Neuron (in vitro differentiated cells): ENCODE measurements around the gene ANKRD31.
"Not testable (repeated sequence)": the region's sequence is repeated elsewhere in the genome, so short reads cannot be mapped to it uniquely, and the experiment has no call there.

Source experiments
- H2AFZ ChIP-seq: one replicate; pipeline ENCODE4 v1.6.1; 2013; ENCODE audit warnings: low read depth, mild to moderate bottlenecking, inconsistent platforms, low read length, moderate library complexity
- H3K27me3 ChIP-seq: one replicate; pipeline ENCODE4 v1.6.1; 2013; ENCODE audit warnings: low read length; ENCODE audit not compliant: insufficient read depth
- H3K36me3 ChIP-seq: one replicate; pipeline ENCODE4 v1.6.1; 2013; ENCODE audit warnings: low read length; ENCODE audit not compliant: insufficient read depth
- H3K4me1 ChIP-seq: one replicate; pipeline ENCODE4 v1.6.1; 2013; ENCODE audit warnings: low read length; ENCODE audit not compliant: insufficient read depth
- H3K4me3 ChIP-seq: 2 replicates; pipeline ENCODE4 v1.5.1; 2013; ENCODE audit warnings: mild to moderate bottlenecking, low read length, moderate library complexity
- H3K9me3 ChIP-seq: one replicate; pipeline ENCODE4 v1.6.1; 2013; ENCODE audit warnings: low read length

The ANKRD31 gene

GRCh38 chr5:75236322-75237316 is at the start of gene ANKRD31:
Gene ANKRD31 (minus strand): TSS chr5:75236878. CDS start chr5:75236686, 192 bp downstream.
- H3K4me3 ChIP-seq: peak within 1 kb of the TSS; percentile 86
- no peaks in the 10 kb centered on the region for H3K9me3 ChIP-seq
- H3K36me3 ChIP-seq: no peaks in the 10 kb centered on the region
- no peaks in the 10 kb centered on the region for H3K27me3 ChIP-seq
- peak within 1 kb of the TSS; percentile 88 for H2AFZ ChIP-seq
- H3K4me1 ChIP-seq: peaks cover 10% of the 10 kb centered on the region

GRCh38 chr5:75286211-75286773 is 49.6 kb upstream of the ANKRD31 start:
- no peak overlapping the region for H3K4me3 ChIP-seq
- H3K36me3 ChIP-seq: no peaks in the 10 kb centered on the region
- no peak overlapping the region for H2AFZ ChIP-seq
- no peaks in the 10 kb centered on the region for H3K4me1 ChIP-seq
- peaks cover 2% of the 10 kb centered on the region for H3K27me3 ChIP-seq
- no peaks in the 10 kb centered on the region for H3K9me3 ChIP-seq

GRCh38 chr5:75282581-75282980 is 45.9 kb upstream of the ANKRD31 start:
- H3K9me3 ChIP-seq: no peaks in the 10 kb centered on the region
- H3K36me3 ChIP-seq: no peaks in the 10 kb centered on the region
- no peak overlapping the region for H2AFZ ChIP-seq
- no peak overlapping the region for H3K4me3 ChIP-seq
- no peaks in the 10 kb centered on the region for H3K4me1 ChIP-seq
- H3K27me3 ChIP-seq: peaks cover 2% of the 10 kb centered on the region

- Histone ChIP-seq H3K27me3 (peaks cover 2% of the 10 kb centered on the region), H3K4me3 (no peak overlapping the region), H3K36me3 (no peaks in the 10 kb centered on the region), H3K9me3 (no peaks in the 10 kb centered on the region), H2AFZ (no peak overlapping the region), H3K4me1 (no peaks in the 10 kb centered on the region)
These were observed 45.2 kb upstream of the ANKRD31 start for GRCh38 chr5:75281716-75282465.

- no peaks in the 10 kb centered on the region for H3K9me3 ChIP-seq
- H3K27me3 ChIP-seq: no peaks in the 10 kb centered on the region
- no peaks in the 10 kb centered on the region for H3K36me3 ChIP-seq
- peaks cover 10% of the 10 kb centered on the region for H3K4me1 ChIP-seq
- H3K4me3 ChIP-seq: no peak overlapping the region
- no peak overlapping the region for H2AFZ ChIP-seq
These were observed 42.6 kb upstream of the ANKRD31 start for GRCh38 chr5:75279321-75279720.

GRCh38 chr5:75277463-75277862 is 40.8 kb upstream of the ANKRD31 start:
- Histone ChIP-seq H2AFZ (no peak overlapping the region), H3K4me3 (no peak overlapping the region), H3K36me3 (no peaks in the 10 kb centered on the region), H3K4me1 (peaks cover 10% of the 10 kb centered on the region), H3K27me3 (no peaks in the 10 kb centered on the region), H3K9me3 (no peaks in the 10 kb centered on the region)

- H3K4me3 ChIP-seq: no peak overlapping the region
- no peaks in the 10 kb centered on the region for H3K27me3 ChIP-seq
- H3K4me1 ChIP-seq: peaks cover 10% of the 10 kb centered on the region
- no peaks in the 10 kb centered on the region for H3K36me3 ChIP-seq
- H3K9me3 ChIP-seq: no peaks in the 10 kb centered on the region
- H2AFZ ChIP-seq: no peak overlapping the region
These were observed 39.1 kb upstream of the ANKRD31 start for GRCh38 chr5:75275756-75276155.

- Histone ChIP-seq H3K4me3 (no peak overlapping the region), H2AFZ (no peak overlapping the region), H3K36me3 (no peaks in the 10 kb centered on the region), H3K9me3 (no peaks in the 10 kb centered on the region), H3K27me3 (no peaks in the 10 kb centered on the region), H3K4me1 (peaks cover 10% of the 10 kb centered on the region)
These were observed 38.5 kb upstream of the ANKRD31 start for GRCh38 chr5:75275147-75275546.

- H3K27me3 ChIP-seq: no peaks in the 10 kb centered on the region
- peaks cover 10% of the 10 kb centered on the region for H3K4me1 ChIP-seq
- H3K4me3 ChIP-seq: no peak overlapping the region
- no peaks in the 10 kb centered on the region for H3K36me3 ChIP-seq
- no peak overlapping the region for H2AFZ ChIP-seq
- peaks cover 2% of the 10 kb centered on the region for H3K9me3 ChIP-seq
These were observed 37.8 kb upstream of the ANKRD31 start for GRCh38 chr5:75274486-75274885.

- not testable (repeated sequence) for H3K36me3 ChIP-seq, H3K4me3 ChIP-seq, H3K4me1 ChIP-seq, H3K9me3 ChIP-seq, H3K27me3 ChIP-seq, H2AFZ ChIP-seq
These were observed 33.9 kb upstream of the ANKRD31 start for GRCh38 chr5:75270605-75271004.

GRCh38 chr5:75265731-75266130 is 29.1 kb upstream of the ANKRD31 start:
- Histone ChIP-seq H3K27me3 (peaks cover 2% of the 10 kb centered on the region), H3K4me1 (no peaks in the 10 kb centered on the region), H3K4me3 (no peak overlapping the region), H2AFZ (no peak overlapping the region), H3K36me3 (no peaks in the 10 kb centered on the region), H3K9me3 (peaks cover 2% of the 10 kb centered on the region)

- no peak overlapping the region for H2AFZ ChIP-seq
These were observed 25.6 kb upstream of the ANKRD31 start for GRCh38 chr5:75262271-75262670.

GRCh38 chr5:75260708-75261107 is 24.0 kb upstream of the ANKRD31 start:
- Histone ChIP-seq H3K27me3 (peaks cover 2% of the 10 kb centered on the region), H3K9me3 (peaks cover 2% of the 10 kb centered on the region), H3K4me1 (no peaks in the 10 kb centered on the region), H3K4me3 (no peak overlapping the region), H3K36me3 (no peaks in the 10 kb centered on the region), H2AFZ (no peak overlapping the region)

More at GRCh38 chr5:75262271-75262670, 25.6 kb upstream of the ANKRD31 start:
- no peaks in the 10 kb centered on the region for H3K4me1 ChIP-seq
- H3K36me3 ChIP-seq: no peaks in the 10 kb centered on the region
- H3K27me3 ChIP-seq: peaks cover 2% of the 10 kb centered on the region
- H3K9me3 ChIP-seq: no peaks in the 10 kb centered on the region
- no peak overlapping the region for H3K4me3 ChIP-seq
